GM19023 (cell line): ENCODE data around the gene JAK1.
A peak's percentile ranks its signal among the peaks of the same experiment; 100 is the strongest.

Source experiments
- ATAC-seq: cut with Tn5 transposase; IDR thresholded peaks from one replicate; pipeline ENCODE4 v1.9.1; 2021; ENCODE audit warnings: mild to moderate bottlenecking, moderate library complexity; ENCODE audit not compliant: unreplicated experiment

JAK1 gene

GRCh38 chr1:64873576-64873975 lies 92.8 kb downstream of the JAK1 start:
- no peak for ATAC-seq

GRCh38 chr1:64872067-64872466 lies 94.3 kb downstream of the JAK1 start:
- ATAC-seq, result no peak

- ATAC-seq, result no peak
These were observed 95.1 kb downstream of the JAK1 start for GRCh38 chr1:64871256-64871655.

- no peak for ATAC-seq
These were observed 99.1 kb downstream of the JAK1 start for GRCh38 chr1:64867266-64867665.

GRCh38 chr1:64866689-64867088 lies 99.7 kb downstream of the JAK1 start:
- ATAC-seq, result no peak

GRCh38 chr1:64865105-64865757 lies 101.1 kb downstream of the JAK1 start:
- ATAC-seq, result no peak

- peak; percentile 100 for ATAC-seq
These were observed 102.1 kb downstream of the JAK1 start for GRCh38 chr1:64864018-64864940.

GRCh38 chr1:64861611-64862010 lies 104.7 kb downstream of the JAK1 start:
- ATAC-seq, result no peak

GRCh38 chr1:64857347-64857746 lies 109.0 kb downstream of the JAK1 start:
- ATAC-seq, result no peak

- ATAC-seq, result no peak
These were observed 109.8 kb downstream of the JAK1 start for GRCh38 chr1:64856553-64856952.

GRCh38 chr1:64855557-64855956 lies 110.8 kb downstream of the JAK1 start:
- ATAC-seq, result no peak

GRCh38 chr1:64854674-64855073 lies 111.7 kb downstream of the JAK1 start:
- no peak for ATAC-seq

- ATAC-seq, result no peak
These were observed 114.7 kb downstream of the JAK1 start for GRCh38 chr1:64851664-64852063.

GRCh38 chr1:64850846-64851245 lies 115.5 kb downstream of the JAK1 start:
- ATAC-seq, result no peak

GRCh38 chr1:64849942-64850341 lies 116.4 kb downstream of the JAK1 start:
- ATAC-seq, result no peak

- no peak for ATAC-seq
These were observed 117.5 kb downstream of the JAK1 start for GRCh38 chr1:64848803-64849202.

GRCh38 chr1:64848136-64848535 lies 118.2 kb downstream of the JAK1 start:
- no peak for ATAC-seq

- no peak for ATAC-seq
These were observed 118.7 kb downstream of the JAK1 start for GRCh38 chr1:64847666-64848065.

- ATAC-seq, result no peak
These were observed 119.5 kb downstream of the JAK1 start for GRCh38 chr1:64846573-64847430.

- ATAC-seq, result no peak
These were observed 120.4 kb downstream of the JAK1 start for GRCh38 chr1:64845831-64846425.

GRCh38 chr1:64844609-64845008 lies 121.7 kb downstream of the JAK1 start:
- no peak for ATAC-seq
